ENCODE results near the gene PLCB4.

Gene PLCB4

DNA sequence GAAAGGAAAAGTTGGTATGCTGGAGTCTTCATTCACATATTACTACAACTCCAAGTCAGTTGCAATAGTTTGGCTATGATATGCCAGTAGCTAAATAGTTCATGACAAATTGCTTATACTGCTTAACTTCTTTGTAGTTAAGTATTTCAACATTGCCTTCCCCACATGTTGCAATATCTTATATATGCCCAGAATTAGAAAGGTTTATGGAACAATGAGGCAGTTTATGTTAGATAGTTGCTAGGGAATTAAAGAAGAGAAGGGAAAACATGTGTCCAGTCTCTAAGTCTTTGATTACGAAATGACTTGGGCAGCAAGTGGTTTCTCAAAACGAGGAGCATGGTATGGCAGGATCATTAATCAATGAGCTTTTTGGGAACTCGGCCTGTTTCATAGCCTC is 145.8 kb downstream of the PLCB4 start:
- no peak for DNase-seq (ENCODE audit: low read depth in 1 of 2, low spot score in 1 of 2)

- no peak for DNase-seq (ENCODE audit: low read depth in 1 of 2, low spot score in 1 of 2)
Measured at GRCh38 chr20:9215539-9215938, 146.7 kb downstream of the PLCB4 start.

- DNase-seq (ENCODE audit: low read depth in 1 of 2, low spot score in 1 of 2) = no peak
Measured at GRCh38 chr20:9218531-9218961, 149.7 kb downstream of the PLCB4 start.

- no peak for DNase-seq (ENCODE audit: low read depth in 1 of 2, low spot score in 1 of 2)
Measured at GRCh38 chr20:9220874-9221547, 152.1 kb downstream of the PLCB4 start.

- DNase-seq (ENCODE audit: low read depth in 1 of 2, low spot score in 1 of 2) = no peak
Measured at GRCh38 chr20:9223296-9223695, 154.4 kb downstream of the PLCB4 start.

DNA sequence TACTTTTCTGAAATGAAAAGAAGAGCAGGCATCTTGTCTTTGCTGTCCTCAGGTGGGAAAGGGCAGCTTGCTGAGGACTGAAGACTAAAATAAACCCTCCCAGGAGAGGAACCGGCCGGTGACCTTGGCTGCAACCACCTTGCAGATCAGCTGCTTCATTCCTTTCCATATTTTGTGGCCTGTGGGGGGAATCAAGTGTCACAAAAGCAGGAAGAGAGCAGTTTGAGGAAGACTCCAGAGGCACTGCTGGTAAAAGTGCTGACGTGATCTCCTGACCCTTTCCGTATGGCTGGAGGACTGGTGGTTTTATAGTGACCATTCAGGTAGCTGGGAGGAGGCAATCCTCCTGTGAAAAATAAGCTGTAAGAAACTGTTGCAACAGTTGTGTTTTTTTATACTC is 157.0 kb downstream of the PLCB4 start:
- no peak for DNase-seq (ENCODE audit: low read depth in 1 of 2, low spot score in 1 of 2)

GRCh38 chr20:9227896-9228615 is 159.2 kb downstream of the PLCB4 start:
- no peak for DNase-seq (ENCODE audit: low read depth in 1 of 2, low spot score in 1 of 2)

DNA sequence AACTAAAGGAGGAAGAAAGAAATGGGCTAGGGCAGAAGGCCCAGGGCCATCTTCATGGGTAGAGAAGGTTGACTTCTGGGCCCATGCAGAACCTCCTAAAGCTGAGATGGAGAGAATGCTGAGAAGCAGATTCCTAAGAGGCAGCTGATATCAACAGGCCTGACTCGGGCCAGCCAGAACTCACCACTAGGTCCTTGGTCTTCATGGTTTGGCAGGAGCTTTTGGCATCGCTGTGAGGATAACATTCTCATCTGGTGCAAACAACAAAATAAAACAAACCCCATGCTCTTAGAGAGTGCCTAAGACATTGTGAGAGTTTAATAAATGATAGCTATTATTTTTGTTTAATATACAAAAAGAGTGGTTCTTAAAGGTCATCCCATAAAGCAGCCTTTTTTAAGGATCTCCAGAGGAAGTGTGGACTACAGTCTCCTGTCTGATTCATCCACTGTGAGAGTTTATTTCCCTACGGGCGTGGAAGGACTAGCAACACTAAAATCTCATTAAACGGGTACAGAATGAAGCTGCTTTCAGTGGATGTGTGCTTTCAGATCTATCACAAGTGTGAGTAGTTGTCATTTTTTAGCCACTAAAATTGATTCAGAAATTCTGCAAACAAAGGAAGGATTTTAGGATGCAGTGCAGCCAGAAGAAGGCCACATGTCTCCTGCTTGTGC is 160.0 kb downstream of the PLCB4 start:
- DNase-seq (ENCODE audit: low read depth in 1 of 2, low spot score in 1 of 2) = no peak

DNA sequence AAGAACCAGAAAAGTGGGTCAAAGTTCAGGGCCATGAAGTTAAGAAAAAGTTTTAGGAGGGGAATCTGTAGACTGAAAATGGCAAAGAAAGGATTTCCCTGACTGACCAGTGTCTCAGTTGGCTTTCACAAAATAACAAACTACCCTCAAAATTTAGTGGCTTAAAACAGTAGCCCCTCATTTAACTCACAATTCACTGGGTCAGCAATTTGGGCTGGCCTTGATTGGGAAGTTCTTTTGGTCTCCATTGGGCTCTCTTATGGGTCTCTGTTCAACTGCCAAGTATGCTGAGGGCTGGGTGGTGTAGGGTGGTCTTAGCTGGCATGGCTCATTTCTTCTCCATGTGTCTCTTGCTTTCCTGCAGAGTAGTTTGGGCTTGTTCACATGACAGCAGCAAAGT is 161.5 kb downstream of the PLCB4 start:
- DNase-seq (ENCODE audit: low read depth in 1 of 2, low spot score in 1 of 2) = no peak

DNA sequence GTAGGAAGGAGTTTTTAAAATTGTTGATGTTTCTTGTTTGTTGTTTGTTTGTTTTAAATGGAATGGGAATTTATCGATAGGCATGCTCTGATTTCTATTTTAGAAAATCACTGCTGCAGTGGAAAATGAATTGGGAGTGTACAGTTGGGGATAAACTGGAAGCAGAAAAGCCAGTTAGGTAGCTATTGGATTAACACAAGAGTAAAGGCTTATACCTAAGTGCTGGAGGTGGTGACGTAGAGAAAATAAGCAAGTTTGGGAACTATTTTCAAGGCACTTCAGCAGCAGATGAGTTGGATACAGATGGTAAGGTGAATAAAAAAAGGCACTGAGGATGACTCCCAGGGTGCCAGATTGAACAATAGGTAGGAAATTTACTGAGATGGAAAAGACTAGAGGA is 164.9 kb downstream of the PLCB4 start:
- no peak for DNase-seq (ENCODE audit: low read depth in 1 of 2, low spot score in 1 of 2)

GRCh38 chr20:9235518-9235917 is 166.6 kb downstream of the PLCB4 start:
- no peak for DNase-seq (ENCODE audit: low read depth in 1 of 2, low spot score in 1 of 2)

- no peak for DNase-seq (ENCODE audit: low read depth in 1 of 2, low spot score in 1 of 2)
Measured at GRCh38 chr20:9236458-9236857, 167.6 kb downstream of the PLCB4 start.

DNA sequence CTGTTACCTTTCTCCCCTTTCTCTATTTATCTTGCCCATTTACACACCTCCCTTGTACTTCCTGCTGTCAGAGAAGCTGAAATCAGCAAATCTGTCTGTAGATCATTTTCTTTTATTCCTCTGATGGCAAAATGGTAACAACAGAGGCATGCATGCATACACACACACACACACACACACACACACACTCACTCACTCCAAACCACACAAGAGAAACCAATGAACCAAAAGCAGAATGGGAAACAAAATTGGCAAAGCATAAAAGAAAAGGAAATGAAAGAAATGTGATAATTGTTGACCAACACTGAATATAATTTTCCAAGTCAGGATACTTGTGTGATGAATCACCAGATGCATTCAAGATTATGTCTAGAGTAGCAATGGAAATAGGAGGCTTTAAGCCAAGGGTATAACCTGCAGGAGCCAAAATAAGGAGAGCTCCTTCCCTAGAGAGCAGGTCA is 172.4 kb downstream of the PLCB4 start:
- DNase-seq (ENCODE audit: low read depth in 1 of 2, low spot score in 1 of 2) = no peak

- no peak for DNase-seq (ENCODE audit: low read depth in 1 of 2, low spot score in 1 of 2)
Measured at GRCh38 chr20:9241721-9242427, 173.0 kb downstream of the PLCB4 start.

DNA sequence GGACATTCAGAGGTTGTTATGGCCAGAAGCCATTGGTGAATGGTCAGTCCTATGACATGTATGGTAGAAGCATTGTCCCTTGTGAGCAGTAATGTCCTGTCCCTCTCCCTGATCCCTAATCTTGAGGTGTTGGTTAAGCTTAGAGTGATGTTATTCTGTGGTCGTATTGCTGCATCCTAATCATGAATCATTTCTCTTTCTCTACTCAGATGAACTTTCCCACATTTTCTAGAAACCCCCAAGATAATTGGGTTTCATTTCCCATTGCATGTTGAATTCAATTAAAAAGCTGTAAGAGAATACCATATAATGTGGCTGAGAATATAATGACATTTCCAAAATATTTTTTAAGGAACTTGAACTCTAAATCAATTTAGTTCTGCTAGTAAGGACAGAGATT is 175.1 kb downstream of the PLCB4 start:
- DNase-seq (ENCODE audit: low read depth in 1 of 2, low spot score in 1 of 2) = no peak

DNA sequence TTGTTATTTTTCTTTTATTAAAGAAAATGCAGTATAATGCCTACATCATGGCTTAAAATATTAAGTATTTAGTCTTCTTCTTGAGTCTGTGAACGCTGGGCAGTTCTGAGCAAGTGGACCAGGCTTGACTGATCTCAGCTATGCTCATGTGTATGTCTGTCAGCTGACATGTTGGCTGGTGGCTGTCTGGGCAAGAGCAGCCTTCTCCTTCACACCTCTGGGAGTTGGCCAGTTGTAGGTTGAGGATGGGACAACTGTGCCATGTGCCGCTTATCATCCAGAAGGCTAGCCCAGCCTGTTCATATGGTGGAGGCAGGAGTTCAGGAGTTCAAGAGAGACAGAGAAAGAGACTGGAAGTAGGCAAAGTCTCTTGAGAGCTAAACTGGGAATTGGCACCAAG is 175.9 kb downstream of the PLCB4 start:
- no peak for DNase-seq (ENCODE audit: low read depth in 1 of 2, low spot score in 1 of 2)

GRCh38 chr20:9246731-9247130 is 177.8 kb downstream of the PLCB4 start:
- DNase-seq (ENCODE audit: low read depth in 1 of 2, low spot score in 1 of 2) = no peak

DNA sequence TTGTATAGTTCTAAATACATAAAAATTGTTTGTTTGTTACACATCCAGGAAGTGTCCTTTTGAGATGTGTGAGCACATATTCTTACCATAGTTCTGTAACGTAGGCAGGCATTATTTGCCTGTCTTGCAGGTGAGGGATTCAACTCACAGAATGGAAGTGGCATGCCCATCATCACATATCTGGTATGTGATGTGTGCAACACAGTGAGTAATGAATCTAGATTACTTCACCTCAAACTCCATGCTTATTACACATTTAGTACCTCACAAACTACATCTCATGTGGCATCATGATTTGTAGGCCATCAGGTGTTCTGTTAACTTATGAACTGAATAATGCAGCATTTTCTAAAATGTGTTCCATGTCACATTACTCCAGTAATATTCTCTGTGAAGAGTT is 181.6 kb downstream of the PLCB4 start:
- DNase-seq (ENCODE audit: low read depth in 1 of 2, low spot score in 1 of 2) = no peak

GRCh38 chr20:9253006-9253539 is 184.2 kb downstream of the PLCB4 start:
- DNase-seq (ENCODE audit: low read depth in 1 of 2, low spot score in 1 of 2) = no peak

DNA sequence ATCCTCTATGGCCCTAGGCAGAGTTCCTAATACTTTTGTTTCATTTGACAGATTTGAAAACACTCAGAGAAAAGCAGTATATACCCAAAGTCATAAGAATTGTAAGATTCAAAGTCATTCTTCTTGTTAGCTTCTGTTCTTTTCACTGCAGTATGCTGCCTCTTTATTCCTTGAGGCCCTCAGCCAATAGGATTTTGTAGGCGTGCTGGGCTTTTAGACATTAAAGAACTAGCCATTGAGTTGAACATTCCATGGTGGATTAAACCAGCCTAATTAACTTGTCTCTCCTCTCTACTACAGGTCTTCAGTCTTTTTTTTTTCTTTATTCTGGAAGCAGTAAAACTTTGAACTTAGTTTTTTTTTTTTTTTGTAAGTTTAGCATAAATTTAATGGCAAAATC is 186.3 kb downstream of the PLCB4 start:
- DNase-seq (ENCODE audit: low read depth in 1 of 2, low spot score in 1 of 2) = no peak

DNA sequence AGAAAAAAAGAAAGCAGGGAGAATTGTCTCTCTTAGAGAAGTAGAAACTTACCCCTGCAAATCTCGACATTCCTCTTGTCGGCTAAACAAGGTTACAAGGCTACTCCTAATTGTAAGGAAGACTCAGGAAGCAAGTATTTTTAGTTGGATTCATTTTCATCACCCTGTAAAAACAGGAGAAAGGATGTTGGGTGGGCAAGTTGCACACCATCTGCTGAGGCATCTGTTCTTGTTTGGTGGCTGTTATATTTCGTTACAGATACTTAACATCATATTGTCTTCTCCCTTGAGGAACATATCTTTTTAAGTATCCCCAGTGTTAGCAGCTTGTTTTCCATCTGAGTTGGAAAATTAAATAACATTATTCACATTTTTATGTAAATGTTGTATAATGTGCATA is 187.5 kb downstream of the PLCB4 start:
- no peak for DNase-seq (ENCODE audit: low read depth in 1 of 2, low spot score in 1 of 2)

Data from activated CD4-positive, alpha-beta T cell treated with anti-CD3 and anti-CD28 coated beads, Interleukin-2, amount 50 U/mL, for 24 hours (primary cell).